Prostate gland (tissue), 2 donors: Measurements from ENCODE around the gene KRTAP2-2.

Experiments
- CTCF ChIP-seq, 4 experiments: fragments of 200-600 bp in 2 of 4; fragments of 450-650 bp in 2 of 4; sonication (generic) in 2 of 4; IDR thresholded peaks; 1 replicate in 3 of 4; 2 replicates in 1 of 4; pipeline ENCODE4 v1.5.1; 2016 to 2019; ENCODE audit warnings: antibody characterized with exemption in 4 of 4, mild to moderate bottlenecking in 2 of 4, moderate library complexity in 2 of 4
- POLR2A ChIP-seq: fragments of 450-650 bp; IDR thresholded peaks from one replicate; pipeline ENCODE4 v1.6.1; 2016; ENCODE audit warnings: antibody characterized with exemption, mild to moderate bottlenecking

GRCh38 chr17:41063449-41063848 lies 8.4 kb upstream of the KRTAP2-2 start:
- TF ChIP-seq POLR2A (no peak), CTCF (IDR thresholded peaks at IDR 0.05) (no peak)
